Measurements from ENCODE around the gene G6PC2.

DNA sequence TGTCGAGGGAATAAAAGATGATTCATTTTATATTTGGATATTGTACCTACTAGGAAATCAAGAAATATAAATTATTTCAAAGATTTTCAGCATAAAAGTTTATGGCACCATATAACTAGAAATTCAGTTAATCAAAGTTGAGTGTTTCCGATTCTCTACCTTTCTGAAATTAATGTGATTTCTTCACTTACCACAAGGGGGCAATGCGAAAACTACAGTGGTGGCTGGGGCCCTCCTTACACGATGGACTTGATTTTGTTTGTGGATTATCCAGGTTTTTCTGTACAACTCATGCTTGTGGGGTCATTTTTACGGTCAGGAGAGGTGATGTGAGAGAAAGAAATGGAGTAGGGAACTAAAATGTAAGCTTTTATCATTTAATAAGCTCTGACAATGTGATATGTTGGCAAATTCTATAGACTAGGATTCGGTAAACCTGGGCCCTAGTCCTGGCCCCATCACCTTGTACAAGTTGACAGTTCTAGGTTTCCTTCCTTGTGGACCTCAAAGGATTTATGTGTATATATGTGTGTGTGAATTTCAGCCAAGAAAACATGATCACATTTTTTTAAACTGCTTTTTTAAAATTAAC is 47.6 kb downstream of the G6PC2 start:
- TF ChIP-seq CTCF (IDR thresholded peaks at IDR 0.05) (peak; percentile 70), EZH2 (IDR thresholded peaks at IDR 0.05) (no peak)
